22Rv1 (cell line): Measurements from ENCODE around the gene ZNF792.

Experiments
- H3K27ac ChIP-seq: fragments of 450-650 bp; 2 replicates; pipeline ENCODE4 v1.5.1; 2017
- ZFX ChIP-seq: fragments of 450-650 bp; IDR thresholded peaks from 2 replicates; pipeline ENCODE4 v1.6.1; 2017; ENCODE audit warnings: antibody characterized with exemption, borderline replicate concordance
- TF ChIP-seq, protein P1 (sequence below): fragments of 450-650 bp; IDR thresholded peaks from 2 replicates; pipeline ENCODE4 v1.5.1; 2017; ENCODE audit warnings: mild to moderate bottlenecking

Gene ZNF792

DNA sequence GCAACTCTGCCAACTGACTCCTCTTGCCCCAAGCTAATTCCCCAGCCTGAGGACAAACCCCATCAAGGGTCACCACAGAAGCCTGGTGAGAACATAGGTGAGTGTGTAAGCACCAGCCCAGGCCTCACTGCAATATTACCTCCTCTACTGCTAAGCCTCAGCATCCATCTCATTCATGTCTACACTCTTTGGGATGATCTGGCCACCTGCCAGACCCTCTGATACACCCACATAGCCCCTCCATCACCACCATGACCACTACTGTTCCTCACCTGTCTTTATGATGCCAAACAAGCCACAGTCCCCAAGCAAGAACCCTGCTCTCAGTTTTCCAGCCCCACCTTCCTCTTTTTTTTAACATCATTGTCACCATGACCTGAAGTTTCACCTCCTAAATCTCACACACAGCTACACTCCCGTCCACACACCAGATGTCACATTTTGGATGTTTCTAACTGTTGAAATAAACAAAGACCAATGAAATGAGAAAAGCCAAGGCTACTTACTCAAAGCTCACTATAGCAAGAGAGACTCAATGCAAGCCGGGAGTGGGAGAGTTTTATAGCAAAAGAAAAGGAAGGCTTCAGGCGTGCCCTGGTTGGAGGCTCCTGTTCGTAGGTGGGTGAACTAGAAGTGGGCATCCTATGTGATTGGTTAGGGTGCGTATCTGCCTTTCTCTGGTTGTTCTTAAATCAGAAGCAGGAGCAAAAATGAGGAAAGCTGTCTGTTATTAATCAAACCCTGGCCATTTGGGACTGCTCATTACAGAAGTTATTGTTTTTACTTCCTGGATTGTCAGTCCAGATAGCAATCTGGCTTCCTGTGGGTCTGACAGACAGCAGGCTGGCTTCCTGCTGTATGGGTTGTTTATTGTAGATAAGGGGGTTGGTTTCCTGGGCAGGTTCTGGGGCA, 2.0 kb downstream of the ZNF792 start:
- no peak overlapping the region for H3K27ac ChIP-seq
- TF ChIP-seq ZFX, result no peak
- TF ChIP-seq, protein P1, sequence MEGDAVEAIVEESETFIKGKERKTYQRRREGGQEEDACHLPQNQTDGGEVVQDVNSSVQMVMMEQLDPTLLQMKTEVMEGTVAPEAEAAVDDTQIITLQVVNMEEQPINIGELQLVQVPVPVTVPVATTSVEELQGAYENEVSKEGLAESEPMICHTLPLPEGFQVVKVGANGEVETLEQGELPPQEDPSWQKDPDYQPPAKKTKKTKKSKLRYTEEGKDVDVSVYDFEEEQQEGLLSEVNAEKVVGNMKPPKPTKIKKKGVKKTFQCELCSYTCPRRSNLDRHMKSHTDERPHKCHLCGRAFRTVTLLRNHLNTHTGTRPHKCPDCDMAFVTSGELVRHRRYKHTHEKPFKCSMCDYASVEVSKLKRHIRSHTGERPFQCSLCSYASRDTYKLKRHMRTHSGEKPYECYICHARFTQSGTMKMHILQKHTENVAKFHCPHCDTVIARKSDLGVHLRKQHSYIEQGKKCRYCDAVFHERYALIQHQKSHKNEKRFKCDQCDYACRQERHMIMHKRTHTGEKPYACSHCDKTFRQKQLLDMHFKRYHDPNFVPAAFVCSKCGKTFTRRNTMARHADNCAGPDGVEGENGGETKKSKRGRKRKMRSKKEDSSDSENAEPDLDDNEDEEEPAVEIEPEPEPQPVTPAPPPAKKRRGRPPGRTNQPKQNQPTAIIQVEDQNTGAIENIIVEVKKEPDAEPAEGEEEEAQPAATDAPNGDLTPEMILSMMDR, result no peak

DNA sequence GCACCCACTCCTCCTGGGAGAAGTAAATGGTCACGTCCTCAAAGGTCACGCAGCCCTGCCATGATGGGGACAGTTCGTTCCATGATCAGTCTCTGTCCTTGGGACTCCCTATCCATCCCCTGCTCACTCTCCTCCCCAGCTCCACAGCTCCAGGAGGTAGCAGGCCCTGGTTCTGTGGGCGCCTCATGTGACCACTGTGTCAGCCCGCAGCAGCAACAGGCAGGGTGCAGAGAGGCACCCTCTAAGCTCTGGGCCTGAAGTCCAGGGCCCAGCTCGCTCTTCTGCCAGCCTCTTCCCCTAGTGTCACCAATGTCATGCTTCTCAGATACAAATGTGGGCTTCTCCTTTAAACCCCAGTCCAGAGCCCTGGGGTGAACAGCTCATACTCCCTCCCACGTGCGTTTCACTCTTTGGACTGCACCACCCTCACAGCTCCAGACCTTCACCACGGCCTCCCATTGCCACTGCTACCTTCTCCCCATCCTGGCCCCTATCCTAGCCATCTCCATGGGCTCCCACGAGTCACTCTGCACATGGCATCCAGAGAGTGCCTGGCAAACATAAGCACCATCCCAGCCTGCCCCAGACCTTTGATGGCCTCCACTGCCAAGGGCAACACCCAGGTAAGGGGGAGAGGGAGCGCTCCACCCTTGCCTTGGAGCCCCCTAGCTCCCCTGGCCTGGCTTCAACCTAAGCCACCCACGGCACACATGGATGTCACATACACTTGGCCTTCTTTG, 2.9 kb downstream of the ZNF792 start:
- no peak overlapping the region for H3K27ac ChIP-seq
- TF ChIP-seq ZFX, result no peak
- TF ChIP-seq, protein P1, result no peak

DNA sequence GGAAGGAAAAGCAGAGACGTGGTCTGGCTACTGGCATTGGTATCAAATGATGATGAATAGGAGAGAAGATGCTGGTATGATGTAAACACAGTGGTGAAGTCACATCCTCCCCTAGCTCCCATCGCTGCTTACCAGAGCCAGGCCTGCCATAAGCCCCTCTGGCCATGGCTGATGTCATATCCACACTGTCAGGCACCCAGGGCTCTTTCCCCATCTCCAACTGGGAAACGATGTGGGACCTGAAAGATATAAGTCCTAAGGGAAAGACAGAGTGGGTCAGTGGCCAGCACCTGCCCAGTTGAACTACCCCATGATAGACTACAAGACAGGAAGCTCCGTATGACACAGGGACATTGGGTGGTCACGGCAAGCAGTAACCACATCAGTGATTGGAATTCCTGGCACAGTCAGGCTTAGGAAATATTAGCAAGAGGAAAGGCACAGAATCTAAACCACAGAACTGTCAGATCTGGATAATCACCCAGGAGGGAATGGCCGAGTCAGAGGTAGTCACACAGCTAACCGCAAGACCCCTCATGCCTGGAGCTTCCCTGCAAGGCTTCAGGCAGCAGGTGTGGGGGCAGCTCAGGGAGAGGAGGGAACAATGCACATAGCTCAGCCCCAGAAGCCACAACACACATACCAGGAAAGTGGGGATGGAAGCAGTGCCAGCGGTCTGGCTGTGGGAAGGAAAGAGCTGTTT, 3.8 kb downstream of the ZNF792 start:
- no peak overlapping the region for H3K27ac ChIP-seq
- TF ChIP-seq ZFX, result no peak
- TF ChIP-seq, protein P1, result no peak

DNA sequence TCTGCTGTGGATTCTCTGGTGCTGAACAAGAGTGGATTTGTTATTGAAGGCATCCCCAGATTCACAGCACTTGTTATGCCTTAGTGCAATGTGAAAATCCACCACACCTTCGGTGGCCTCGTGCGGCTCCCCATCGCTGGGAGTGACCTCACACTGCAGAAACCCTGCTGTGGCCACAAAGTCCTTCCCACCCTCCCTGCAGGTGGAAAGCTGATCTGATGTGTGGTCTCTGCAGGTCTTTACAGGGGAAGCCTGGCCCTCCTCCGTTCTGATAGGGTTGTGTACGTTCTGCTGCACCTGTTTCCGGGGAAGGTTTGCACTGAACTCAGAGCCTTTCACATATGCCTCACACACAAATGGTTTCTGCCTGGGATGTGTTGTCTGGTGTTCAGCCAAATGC, 5.0 kb downstream of the ZNF792 start:
- H3K27ac ChIP-seq, result no peak overlapping the region
- TF ChIP-seq ZFX, result no peak
- TF ChIP-seq, protein P1, result no peak

DNA sequence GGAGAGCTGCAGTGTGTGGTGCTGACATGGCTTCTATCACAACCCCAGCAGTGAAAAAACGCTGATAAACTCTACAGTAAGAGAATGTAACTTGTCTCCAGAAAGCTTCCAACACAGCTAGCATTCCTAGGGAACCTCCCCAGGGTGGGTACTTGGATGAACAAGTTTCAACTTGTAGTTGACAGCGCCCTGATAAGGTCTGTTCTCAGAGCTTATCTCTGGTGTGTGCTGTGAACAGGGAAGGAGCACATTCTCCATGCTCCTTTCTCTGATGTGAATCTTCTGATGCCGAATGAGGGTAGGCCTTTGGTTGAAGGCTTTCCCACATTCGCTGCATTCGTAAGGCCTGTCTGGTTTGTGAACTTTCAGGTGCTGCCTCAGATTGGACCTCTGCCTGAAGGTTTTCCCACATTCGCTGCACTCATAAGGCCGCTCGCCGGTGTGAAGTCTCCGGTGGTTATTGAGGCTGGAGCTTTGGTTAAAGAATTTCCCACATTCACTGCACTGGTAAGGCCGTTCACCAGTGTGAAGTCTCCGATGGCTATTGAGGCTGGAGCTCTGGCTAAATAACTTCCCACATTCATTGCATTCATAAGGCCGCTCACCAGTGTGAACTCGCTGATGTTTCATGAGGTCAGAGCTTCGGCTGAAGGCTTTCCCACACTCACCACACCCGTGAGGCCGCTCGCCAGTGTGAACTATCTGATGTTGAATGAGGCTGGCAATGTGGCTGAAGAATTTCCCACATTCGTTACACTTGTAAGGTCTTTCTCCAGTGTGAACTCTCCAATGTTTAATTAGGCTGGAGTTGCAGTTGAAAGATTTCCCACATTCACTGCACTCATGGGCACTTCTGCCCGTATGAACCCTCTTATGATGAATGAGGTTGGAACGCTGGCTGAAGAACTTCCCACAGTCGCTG, 5.9 kb downstream of the ZNF792 start:
- no peak overlapping the region for H3K27ac ChIP-seq
- TF ChIP-seq ZFX, result no peak
- TF ChIP-seq, protein P1, result no peak

DNA sequence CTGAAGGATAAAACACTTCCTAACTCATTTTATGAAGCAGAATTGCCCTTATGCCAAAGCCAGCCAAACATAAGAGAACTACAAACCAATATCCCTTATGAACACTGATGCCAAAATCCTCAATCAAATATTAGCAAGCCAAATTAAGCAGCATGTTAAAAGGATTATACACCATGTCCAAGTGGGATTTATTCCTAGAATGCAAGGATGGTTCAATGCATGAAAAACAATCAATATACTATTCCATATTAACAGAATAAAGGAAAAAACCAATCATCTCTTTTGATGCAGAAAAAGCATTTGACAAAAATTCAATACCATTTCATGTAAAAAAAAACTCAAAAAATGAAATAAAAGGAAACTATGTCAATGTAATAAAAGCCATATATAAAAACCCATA, 10.9 kb downstream of the ZNF792 start:
- TF ChIP-seq, protein P1, result no peak
- no peak for TF ChIP-seq ZFX
- H3K27ac ChIP-seq, result no peak overlapping the region
